ENCODE measurements around the gene FAM3C.

Gene FAM3C

DNA sequence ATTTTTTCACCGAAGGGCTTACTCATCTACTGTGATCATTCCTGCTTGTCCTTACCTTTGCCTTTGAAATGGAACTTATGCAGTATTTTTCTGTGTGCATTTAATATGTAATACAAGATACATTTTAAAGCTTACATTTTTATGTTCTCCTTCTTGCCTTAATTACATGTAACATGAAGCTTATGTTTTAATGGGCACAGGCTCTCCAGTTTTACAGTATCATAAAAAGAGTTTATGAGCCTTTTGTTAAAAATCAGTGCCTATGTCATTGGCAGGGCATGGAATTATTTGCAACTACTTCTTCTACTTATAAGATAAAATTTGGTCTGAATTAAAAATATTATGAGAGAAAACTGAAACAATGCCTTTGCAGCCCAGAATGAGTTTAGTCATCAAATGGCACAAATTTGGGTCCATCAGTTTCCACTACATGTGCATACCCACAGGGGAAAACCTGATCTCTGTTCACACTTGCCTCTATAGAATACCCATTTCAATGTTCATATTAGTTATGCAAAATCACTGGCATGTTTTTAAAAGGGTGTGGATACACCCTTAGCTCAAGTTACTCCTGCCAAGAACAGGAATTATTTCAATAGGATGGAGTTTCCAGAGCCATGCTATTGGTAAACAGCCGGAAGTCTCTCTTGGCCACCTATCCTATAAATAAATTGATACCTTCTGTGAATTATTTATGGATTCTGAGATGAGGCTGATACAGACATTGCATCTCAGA lies 95.3 kb downstream of the FAM3C start:
- no peak for DNase-seq (ENCODE audit: low read depth, low spot score)

Measured in activated CD4-positive, CD25-positive, alpha-beta regulatory T cell treated with anti-CD3 and anti-CD28 coated beads, Interleukin-2, amount 50 U/mL, for 16 hours (primary cell).